Pons (tissue), 1 donor: ENCODE measurements around the gene RPL10.

Experiments used
- DNase-seq: peaks from one replicate; pipeline ENCODE4 v3.0.0-alpha.2; 2016; ENCODE audit warnings: low spot score

The RPL10 gene

GRCh38 chrX:154430916-154431315 lies 32.7 kb downstream of the RPL10 start:
- no peak for DNase-seq

GRCh38 chrX:154431341-154431740 lies 33.2 kb downstream of the RPL10 start:
- no peak for DNase-seq

GRCh38 chrX:154432210-154432609 lies 34.0 kb downstream of the RPL10 start:
- no peak for DNase-seq

- DNase-seq: no peak
Measured at GRCh38 chrX:154433605-154434004, 35.4 kb downstream of the RPL10 start.

GRCh38 chrX:154434394-154435168 lies 36.4 kb downstream of the RPL10 start:
- no peak for DNase-seq

- no peak for DNase-seq
Measured at GRCh38 chrX:154435171-154435733, 37.1 kb downstream of the RPL10 start.

- DNase-seq: no peak
Measured at GRCh38 chrX:154436374-154436982, 38.3 kb downstream of the RPL10 start.

GRCh38 chrX:154436983-154437752 lies 39.0 kb downstream of the RPL10 start, which contains the start of gene GDI1:
Gene GDI1, plus strand, starts transcription at chrX:154437154. Its CDS starts 101 bp downstream, at chrX:154437255.
- DNase-seq: no peak

GRCh38 chrX:154437971-154438893 lies 40.1 kb downstream of the RPL10 start:
- no peak for DNase-seq

- DNase-seq: no peak
Measured at GRCh38 chrX:154439841-154440240, 41.7 kb downstream of the RPL10 start.

GRCh38 chrX:154440623-154441357 lies 42.6 kb downstream of the RPL10 start:
- no peak for DNase-seq

- DNase-seq: no peak
Measured at GRCh38 chrX:154441564-154441963, 43.4 kb downstream of the RPL10 start.

- no peak for DNase-seq
Measured at GRCh38 chrX:154441984-154442707, 44.0 kb downstream of the RPL10 start.

- DNase-seq: no peak
Measured at GRCh38 chrX:154443479-154443910, 45.3 kb downstream of the RPL10 start.

GRCh38 chrX:154443992-154444754 lies 46.0 kb downstream of the RPL10 start, which contains the start of gene FAM50A:
Gene FAM50A, plus strand, starts transcription at chrX:154444141. Its CDS starts 95 bp downstream, at chrX:154444236.
- no peak for DNase-seq

- no peak for DNase-seq
Measured at GRCh38 chrX:154444755-154445246, 46.6 kb downstream of the RPL10 start.

GRCh38 chrX:154445776-154446175 lies 47.6 kb downstream of the RPL10 start:
- DNase-seq: no peak

GRCh38 chrX:154446430-154446829 lies 48.3 kb downstream of the RPL10 start:
- DNase-seq: no peak

GRCh38 chrX:154448484-154448883 lies 50.3 kb downstream of the RPL10 start:
- DNase-seq: no peak
